Left forelimb (tissue), 1 donor: Measurements from ENCODE around the gene HRNR.
"Not testable (repeated sequence)": the region's sequence is repeated elsewhere in the genome, so short reads cannot be mapped to it uniquely, and the experiment has no call there.

Source experiments
- DNase-seq: peaks from one replicate; pipeline ENCODE4 v3.0.0-alpha.2; 2018; ENCODE audit warnings: low spot score

HRNR gene

DNA sequence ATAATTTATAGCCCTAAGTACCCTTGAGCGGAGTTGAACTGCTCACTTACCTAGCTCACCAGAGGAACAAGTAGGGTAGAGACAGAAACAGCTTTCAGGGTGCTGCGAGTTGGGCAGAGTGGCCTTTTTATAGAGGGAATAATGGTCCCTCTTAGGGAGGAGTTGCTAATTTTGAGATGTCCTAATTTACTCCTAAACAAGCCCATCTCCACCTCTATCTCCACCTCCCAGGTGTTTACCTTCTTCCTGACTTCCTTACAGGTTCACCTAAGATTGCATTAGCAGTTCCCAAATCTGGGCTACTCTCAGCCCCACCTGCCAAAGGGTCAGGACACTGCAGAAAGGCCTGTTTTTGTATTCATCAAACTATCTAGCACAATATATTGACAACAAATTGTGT lies at the start of gene HRNR:
Gene HRNR, minus strand, starts transcription at position 101 of the 400 bp plus-strand sequence. CDS start 940 bp downstream, outside the sequence.
- DNase-seq: no peak

GRCh38 chr1:152256394-152256793 lies 32.4 kb upstream of the HRNR start:
- not testable (repeated sequence) for DNase-seq

DNA sequence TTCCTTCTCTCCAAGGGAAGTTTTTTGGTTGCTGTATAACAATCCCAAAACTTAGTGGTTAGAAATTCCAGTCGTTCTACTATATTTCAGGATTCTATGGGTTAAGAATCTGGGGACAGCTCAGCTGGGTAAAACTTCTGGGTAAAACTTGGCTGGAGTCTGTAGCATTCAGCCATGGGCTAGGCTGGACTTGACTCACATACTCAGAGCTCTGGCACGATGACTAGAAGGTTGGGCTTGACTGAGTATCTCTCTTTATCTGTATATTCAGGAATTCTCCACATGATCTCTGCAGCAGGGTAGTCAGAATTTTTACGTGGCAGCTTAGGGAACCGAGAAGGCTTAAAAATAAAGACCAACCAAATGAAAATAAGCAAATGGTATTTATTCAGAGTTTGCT lies 28.2 kb upstream of the HRNR start:
- no peak for DNase-seq

- DNase-seq: no peak
These were observed 27.4 kb upstream of the HRNR start for GRCh38 chr1:152251391-152251790.

DNA sequence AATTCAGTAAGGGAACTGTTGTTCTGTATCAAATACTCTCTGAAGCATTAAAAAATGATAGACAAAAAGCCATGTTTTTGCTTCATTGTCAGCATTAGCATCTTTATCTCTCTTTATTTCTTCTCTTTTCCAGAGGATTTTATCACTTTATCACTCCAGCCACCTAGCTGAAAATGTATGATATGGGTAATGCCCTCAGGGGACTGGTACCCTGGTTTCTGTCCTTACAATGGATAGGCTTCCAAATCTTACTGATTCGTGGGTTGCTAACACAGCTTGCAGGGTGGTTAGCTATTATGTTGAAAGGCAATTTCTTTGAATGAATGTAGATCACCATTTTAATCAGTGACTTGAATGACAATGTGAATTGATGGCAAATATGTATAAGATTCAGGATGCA lies 23.3 kb upstream of the HRNR start:
- DNase-seq: no peak

GRCh38 chr1:152244576-152245273 lies 20.7 kb upstream of the HRNR start:
- DNase-seq: no peak

DNA sequence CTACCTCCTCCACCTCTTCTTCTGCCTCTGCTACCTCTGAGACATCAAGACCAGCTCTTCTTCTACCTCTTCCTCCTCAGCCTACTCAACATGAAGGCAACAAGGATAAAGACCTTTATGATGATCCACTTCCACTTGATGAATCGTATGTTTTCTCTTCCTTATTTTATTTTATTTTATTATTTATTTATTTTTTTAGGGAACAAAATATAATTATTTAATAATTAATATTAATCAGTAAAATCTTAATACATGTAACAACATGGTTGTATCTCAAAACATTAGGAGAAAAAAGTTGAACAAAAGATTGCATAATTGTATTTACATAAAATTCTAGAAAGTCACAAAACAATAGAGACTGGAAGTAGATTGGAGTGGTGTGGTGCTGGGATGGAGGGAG lies 13.1 kb upstream of the HRNR start:
- no peak for DNase-seq

DNA sequence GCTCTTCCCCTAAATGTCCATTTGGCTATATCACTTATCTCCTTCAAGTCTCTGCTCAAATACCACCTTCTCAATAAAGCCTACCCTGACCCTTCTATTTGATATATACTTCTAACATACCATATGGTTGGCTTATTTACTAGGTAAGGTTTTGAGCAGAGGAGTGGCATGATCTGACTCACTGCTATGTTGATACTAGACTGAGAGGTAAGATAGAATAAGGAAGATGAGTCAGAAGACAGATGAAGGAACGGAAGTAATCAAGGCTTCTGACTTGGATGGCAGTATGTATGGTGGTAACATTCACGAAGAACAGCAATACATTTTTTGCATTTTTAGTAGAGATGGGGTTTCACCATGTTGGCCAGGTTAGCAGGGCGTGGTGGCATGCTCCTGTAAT lies 4.8 kb upstream of the HRNR start:
- DNase-seq: no peak

GRCh38 chr1:152227310-152227928 lies 3.4 kb upstream of the HRNR start:
- DNase-seq: no peak

GRCh38 chr1:152225678-152226077 lies 1.7 kb upstream of the HRNR start:
- no peak for DNase-seq

GRCh38 chr1:152220166-152221163 lies 3.5 kb downstream of the HRNR start:
- no peak for DNase-seq

DNA sequence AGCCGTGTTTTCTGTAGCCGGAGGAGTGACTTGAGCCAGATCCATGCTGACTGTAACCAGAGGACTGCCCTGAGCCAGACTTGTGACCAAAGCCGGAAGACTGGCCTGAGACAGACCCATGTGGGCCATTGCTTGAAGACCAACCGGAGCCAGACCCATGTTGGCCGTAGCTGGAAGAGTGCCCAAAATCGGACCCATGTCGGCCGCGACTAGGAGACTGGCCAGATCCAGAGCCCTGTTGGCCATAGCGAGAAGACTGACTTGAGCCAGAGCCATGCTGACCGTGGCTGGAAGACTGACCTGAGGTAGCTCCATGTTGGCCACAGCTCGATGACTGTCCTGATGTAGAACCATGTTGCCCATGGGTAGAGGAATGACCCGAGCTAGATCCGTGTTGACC lies 4.6 kb downstream of the HRNR start:
- DNase-seq: not testable (repeated sequence)

DNA sequence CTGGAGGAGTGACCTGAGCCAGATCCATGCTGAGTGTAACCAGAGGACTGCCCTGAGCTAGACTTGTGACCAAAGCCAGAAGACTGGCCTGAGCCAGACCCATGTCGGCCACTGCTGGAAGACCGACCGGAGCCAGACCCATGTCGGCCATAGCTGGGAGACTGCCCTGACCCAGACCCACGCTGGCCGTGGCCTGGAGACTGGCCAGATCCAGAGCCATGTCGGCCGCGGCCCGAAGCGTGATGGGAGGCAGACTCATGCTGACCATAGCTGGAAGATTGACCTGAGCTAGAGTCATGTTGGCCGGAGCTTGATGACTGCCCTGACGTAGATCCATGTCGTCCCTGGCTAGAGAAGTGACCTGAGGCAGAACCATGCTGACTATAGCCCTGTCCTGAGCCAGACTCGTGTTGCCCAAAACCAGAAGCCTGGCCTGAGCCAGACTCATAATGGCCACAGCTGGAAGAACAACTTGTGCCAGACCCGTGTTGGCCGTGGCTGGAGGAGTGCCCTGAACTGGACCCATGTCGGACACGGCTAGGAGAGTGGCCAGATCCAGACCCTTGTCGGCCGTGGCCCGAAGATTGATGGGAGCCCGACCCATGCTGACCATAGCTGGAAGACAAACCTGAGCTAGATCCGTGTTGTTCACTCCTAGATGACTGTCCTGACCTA lies 5.1 kb downstream of the HRNR start:
- DNase-seq: no peak

GRCh38 chr1:152215604-152216003 lies 8.4 kb downstream of the HRNR start:
- not testable (repeated sequence) for DNase-seq

DNA sequence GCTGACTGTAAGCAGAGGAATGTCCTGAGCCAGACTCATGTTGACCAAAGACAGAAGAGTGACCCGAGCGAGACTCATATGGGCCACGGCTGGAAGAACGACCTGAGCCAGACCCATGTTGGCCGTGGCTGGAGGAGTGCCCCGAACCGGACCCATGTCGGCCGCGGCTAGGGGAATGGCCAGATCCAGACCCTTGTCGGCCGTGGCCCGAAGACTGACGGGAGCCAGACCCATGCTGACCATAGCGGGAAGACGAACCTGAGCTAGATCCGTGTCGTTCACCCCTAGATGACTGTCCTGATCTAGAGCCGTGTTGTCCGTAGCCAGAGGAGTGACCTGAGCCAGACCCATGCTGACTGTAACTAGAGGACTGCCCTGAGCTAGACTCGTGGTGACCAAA lies 9.1 kb downstream of the HRNR start:
- not testable (repeated sequence) for DNase-seq

DNA sequence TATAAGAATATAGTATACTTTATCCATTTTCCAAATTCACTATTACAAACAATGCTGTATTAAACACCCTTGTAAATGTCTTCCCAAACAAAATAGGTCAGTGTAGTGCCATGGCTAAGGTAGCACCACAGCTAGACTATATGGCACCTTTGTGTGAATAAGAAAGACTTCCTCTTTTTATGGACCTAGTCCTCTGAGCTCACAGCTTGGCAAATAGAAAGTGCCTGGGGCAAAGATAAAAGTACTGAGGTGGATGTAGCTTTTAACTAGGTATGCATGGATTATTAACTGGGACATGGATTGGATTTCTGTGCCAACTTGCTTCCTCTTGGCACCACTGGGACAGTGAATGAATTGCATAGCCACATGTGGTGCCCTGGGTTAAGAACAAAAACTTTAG lies 25.0 kb downstream of the HRNR start:
- DNase-seq: no peak

- DNase-seq: no peak
These were observed 26.5 kb downstream of the HRNR start for GRCh38 chr1:152197361-152197941.

DNA sequence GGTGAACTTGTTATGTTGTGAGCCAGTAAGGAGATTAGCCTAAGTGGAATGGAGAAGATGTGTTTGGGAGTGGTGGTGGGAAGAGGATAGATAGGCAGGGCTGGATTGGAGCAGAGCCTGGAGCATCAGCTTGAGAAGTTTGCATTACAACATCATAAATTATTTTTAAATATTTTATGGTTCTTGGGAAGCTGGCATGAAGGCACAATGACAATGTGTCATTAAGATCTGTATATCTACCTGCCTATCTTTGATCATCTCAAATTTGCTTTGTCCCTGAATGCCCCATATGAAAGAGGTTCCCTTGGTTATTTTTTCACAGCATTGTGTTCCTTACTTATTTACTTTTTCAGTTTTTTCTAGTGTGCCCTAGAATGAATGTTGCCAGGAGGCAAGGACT lies 32.3 kb downstream of the HRNR start:
- no peak for DNase-seq

DNA sequence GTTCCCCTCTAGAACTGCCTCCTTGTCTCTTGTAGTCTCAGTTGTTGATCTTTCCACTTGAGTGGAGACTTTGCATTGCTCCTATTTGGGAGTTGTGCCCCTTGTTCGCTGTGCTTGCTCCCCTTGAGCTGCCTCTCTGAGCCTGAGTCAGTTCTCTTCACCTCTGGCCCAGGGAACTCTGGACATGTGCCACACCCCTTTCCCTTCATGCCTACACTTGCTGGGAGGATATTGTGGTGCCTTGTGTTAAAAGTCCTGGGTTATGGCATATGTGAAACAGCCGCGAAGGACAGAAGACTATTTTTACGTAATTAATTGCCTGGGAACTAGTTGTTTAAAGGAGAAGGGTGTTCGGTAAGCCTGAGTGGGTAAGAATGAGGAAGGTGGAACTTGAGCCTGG lies 32.7 kb downstream of the HRNR start:
- DNase-seq: no peak

GRCh38 chr1:152190589-152190988 lies 33.4 kb downstream of the HRNR start:
- no peak for DNase-seq

GRCh38 chr1:152189657-152190442 lies 34.1 kb downstream of the HRNR start:
- DNase-seq: no peak
